Measurements from ENCODE around the gene NUMBL.
"Not testable (repeated sequence)": the region's sequence is repeated elsewhere in the genome, so short reads cannot be mapped to it uniquely, and the experiment has no call there.

Gene NUMBL

DNA sequence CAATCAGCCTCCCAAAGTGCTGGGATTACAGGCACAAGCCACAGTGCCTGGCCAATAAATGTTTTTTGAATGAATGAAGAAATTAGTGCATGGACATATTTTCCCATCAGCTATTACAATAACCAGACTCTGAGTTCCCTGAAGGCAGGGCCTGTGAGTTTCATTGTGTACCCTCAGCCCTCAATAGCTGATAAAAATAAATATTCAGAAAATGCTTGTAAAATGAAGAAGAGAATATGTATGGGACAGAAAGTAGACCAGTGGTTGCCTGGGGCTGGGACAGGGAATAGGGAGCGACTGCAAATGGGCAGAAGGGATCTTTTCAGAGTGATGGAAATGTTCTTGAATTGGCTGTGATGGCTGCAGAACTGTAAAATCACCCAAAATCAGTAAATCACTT, 28.8 kb downstream of the NUMBL start:
- DNase-seq (ENCODE audit: insufficient read length, low spot score): no peak
- TF ChIP-seq, protein P1, sequence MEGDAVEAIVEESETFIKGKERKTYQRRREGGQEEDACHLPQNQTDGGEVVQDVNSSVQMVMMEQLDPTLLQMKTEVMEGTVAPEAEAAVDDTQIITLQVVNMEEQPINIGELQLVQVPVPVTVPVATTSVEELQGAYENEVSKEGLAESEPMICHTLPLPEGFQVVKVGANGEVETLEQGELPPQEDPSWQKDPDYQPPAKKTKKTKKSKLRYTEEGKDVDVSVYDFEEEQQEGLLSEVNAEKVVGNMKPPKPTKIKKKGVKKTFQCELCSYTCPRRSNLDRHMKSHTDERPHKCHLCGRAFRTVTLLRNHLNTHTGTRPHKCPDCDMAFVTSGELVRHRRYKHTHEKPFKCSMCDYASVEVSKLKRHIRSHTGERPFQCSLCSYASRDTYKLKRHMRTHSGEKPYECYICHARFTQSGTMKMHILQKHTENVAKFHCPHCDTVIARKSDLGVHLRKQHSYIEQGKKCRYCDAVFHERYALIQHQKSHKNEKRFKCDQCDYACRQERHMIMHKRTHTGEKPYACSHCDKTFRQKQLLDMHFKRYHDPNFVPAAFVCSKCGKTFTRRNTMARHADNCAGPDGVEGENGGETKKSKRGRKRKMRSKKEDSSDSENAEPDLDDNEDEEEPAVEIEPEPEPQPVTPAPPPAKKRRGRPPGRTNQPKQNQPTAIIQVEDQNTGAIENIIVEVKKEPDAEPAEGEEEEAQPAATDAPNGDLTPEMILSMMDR (IDR thresholded peaks at IDR 0.05; ENCODE audit: insufficient read depth, missing control alignments): no peak
- no peak for FAIRE-seq

DNA sequence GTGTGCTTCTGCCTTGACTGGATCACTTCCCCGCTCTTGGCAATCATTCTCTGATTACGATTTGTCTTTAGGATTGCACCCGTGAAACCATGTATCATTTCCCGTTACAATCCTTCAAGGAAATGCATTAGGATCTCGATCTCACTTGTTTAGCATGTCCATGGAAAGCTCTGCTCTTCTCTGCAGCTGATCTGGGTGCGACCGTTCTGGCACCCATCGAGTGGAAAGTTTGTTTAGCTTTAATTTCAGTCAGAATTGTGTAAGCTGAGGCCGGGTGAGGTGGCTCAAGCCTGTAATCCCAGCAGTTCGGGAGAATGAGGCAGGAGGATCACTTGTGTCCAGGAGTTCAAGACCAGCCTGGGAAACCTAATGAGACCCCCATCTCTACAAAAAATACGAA, 30.9 kb downstream of the NUMBL start:
- no peak for FAIRE-seq
- DNase-seq (ENCODE audit: insufficient read length, low spot score): no peak
- TF ChIP-seq, protein P1 (IDR thresholded peaks at IDR 0.05; ENCODE audit: insufficient read depth, missing control alignments): no peak

DNA sequence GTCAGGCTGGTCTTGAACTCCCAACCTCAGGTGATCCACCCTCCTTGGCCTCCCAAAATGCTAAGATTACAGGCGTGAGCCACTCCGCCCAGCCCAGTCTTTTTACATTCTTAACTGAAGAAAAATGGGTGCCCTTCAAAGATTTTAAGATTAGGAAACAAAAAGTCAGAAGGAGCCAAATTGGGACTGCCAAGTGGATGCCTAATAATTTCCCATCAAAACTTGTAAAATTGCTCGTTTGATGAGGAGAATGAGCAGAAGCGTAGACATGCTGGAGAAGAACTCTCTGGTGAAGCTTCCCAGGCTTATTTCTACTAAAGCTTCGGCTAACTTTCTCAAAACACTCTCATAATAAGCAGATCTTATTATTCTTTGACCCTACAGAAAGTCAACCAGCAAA, 31.3 kb downstream of the NUMBL start:
- TF ChIP-seq, protein P1 (IDR thresholded peaks at IDR 0.05; ENCODE audit: insufficient read depth, missing control alignments): no peak
- FAIRE-seq: no peak

DNA sequence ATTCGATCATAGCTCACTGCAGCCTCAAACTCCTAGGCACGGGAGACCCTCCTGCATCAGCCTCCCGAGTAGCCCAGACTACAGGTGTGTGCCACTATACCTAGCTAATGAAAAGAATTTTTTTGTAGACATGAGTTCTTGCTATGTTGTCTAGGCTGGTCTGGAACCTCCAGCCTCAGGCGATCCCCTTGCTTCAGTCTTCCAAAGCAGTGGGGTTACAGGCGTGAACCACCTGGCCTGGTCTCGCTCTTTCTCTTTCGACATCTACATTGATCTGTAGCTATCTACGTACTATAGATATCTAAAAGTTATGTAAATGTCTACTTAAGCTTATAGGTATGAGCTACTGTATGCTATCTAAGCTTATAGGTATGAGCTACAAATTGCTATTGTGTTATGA, 32.4 kb downstream of the NUMBL start:
- no peak for DNase-seq (ENCODE audit: insufficient read length, low spot score)
- no peak for FAIRE-seq
- TF ChIP-seq, protein P1 (IDR thresholded peaks at IDR 0.05; ENCODE audit: insufficient read depth, missing control alignments): no peak

More for the DNA sequence above, 31.3 kb downstream of the NUMBL start:
- DNase-seq (ENCODE audit: insufficient read length, low spot score): no peak

DNA sequence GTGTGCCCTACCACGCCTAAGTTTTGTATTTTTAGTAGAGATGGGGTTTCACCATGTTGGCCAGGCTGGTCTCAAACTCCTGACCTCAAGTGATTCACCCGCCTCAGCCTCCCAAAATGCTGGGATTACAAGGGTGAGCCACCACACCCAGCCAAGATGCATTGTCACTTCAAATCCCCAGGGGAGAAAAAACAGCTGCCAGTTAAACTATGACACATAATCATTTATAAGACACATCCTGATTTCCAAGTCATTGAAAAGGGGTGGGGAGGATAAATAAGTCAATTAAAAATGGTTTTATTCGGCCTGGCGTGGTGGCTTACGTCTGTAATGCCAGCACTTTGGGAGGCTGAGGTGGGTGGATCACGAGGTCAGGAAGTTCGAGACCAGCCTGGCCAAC, 34.8 kb downstream of the NUMBL start:
- FAIRE-seq; DNase-seq (ENCODE audit: insufficient read length, low spot score): not testable (repeated sequence)

DNA sequence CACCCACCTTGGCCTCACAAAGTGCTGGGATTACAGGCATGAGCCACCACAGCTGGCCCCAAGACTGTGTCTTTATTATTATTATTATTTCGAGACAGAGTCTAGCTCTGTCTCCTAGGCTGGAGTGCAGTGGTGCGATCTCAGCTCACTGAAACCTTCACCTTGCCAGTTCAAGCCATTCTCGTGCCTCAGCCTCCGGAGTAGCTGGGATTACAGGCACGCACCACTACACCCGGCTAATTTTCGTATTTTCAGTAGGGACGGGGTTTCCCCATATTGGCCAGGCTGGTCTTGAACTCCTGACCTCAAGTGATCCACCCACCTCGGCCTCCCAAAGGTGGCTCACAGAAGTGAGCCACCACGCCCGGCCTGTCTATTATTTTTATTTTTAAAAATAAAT, 38.1 kb downstream of the NUMBL start:
- not testable (repeated sequence) for FAIRE-seq; DNase-seq (ENCODE audit: insufficient read length, low spot score)

DNA sequence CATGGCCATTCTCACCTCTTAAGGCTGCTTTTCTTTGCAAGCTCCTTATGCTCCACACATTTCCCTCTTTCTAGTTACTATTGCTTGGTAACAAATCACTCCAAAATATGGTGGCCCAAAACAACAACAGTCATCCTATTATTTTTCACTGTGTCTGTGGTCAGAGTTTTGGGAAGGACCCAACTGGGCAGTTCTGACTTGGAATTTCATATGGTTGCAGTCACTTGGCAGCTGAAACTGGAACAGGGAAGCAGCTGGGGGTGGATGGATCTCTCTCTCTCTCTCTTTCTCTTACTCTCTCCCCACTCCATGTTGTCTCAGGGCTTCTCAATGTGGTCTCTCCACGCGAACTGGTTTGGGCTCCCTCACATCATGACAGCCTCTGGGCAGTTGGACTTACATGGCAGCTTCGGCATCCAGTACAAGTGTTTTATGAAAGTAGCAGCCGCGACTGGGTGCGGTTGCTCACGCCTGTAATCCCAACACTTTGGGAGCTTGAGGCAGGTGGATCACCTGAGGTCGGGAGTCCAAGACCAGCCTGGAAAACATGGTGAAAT, 39.6 kb downstream of the NUMBL start:
- FAIRE-seq (no peak), DNase-seq (ENCODE audit: insufficient read length, low spot score) (no peak)
- TF ChIP-seq, protein P1 (IDR thresholded peaks at IDR 0.05; ENCODE audit: insufficient read depth, missing control alignments): no peak

DNA sequence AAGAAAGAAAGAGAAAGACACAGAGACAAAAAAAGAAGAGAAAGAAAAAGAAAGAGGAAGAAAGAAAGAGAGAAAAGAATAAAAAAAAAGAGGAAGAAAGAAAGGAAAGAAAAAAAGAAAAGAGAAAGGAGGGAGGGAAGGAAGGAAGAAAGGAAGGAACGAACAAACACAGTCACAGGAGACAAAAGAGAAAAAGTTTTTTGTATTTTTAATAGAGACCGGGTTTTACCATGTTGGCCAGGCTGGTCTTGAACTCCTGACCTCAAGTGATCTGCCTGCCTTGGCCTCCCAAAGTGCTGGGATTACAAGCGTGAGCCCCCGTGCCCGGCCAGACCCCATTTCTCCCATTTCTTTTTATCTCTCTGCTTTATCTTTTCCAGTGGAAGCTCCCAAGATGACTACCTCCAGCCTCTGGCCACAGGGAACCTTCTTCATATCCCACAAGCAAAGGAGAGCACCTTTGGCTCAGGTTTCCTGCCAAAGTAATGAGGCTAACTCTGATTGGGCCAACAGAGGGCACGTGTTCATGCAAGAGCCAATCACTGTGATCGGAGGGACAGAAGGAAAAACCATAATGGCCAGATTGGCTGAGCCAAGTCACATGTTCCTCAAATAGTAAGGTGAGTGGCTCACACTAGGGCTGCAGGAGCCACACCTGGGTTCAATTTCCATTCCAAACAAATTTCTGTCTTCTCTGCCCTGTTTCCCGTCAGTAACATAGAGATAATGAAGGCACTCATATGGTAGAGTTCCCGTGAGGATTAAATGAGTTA, 40.4 kb downstream of the NUMBL start:
- FAIRE-seq; DNase-seq (ENCODE audit: insufficient read length, low spot score): not testable (repeated sequence)

Data from D721Med (cell line).